ENCODE results near the gene SCAMP1. TPM values are rescaled to one million over a fixed set of nuclear protein-coding genes. Genes with fewer than 3 reads are reported as not detected.

The SCAMP1 gene
- total and polyA plus RNA-seq, 2 of the 13 experiments (the other 11 are each of a cell fraction or from before 2014, with no cell fraction given) = 18.2 to 33.7 TPM

GRCh38 chr5:78377056-78377717 lies 16.8 kb downstream of the SCAMP1 start:
- ATAC-seq (no peak), FAIRE-seq (no peak)
- BruUV-seq (replicated peaks) = no TSS peak

GRCh38 chr5:78377718-78378105 lies 17.3 kb downstream of the SCAMP1 start:
- intact Hi-C loops (cut with micrococcal nuclease; ENCODE audit: unreplicated experiment) = no loop called here
- H3K4me2 ChIP-seq (ENCODE audit: low read depth, low read length) = no peak overlapping the region
- BruUV-seq (replicated peaks) = no TSS peak
- 87% methylated on average over 4 of the region's 4 CpGs for WGBS (ENCODE audit: low lambda C conversion rate)
- no peaks in the 10 kb centered on the region for H3K9me3 ChIP-seq (ENCODE audit: low read length)
- CTCF ChIA-PET (ENCODE audit: low intra/inter-chr PET ratio, low total read pairs) = no interaction called here
- FAIRE-seq (no peak), ATAC-seq (no peak), DNase-seq (ENCODE audit: low spot score) (no peak)
- H3K4me1 ChIP-seq (ENCODE audit: insufficient read depth, low read length) = no peaks in the 10 kb centered on the region
- peaks cover 10% of the 10 kb centered on the region for H3K79me2 ChIP-seq (ENCODE audit: insufficient read depth, low read length)
- no peak overlapping the region for H3K4me3 ChIP-seq (replicated peaks in 1 of 3; ENCODE audit: insufficient read depth in 1 of 3, low read depth in 2 of 3, low read length in 3 of 3)
- in situ Hi-C loops (cut with HindIII; ENCODE audit: extremely low pct_ligation_motif_present, low pct_unique_long_range_greater_than_20kb) = no loop called here
- H2AFZ ChIP-seq (ENCODE audit: low read length) = no peak overlapping the region
- H3K27ac ChIP-seq (ENCODE audit: extremely low read length, insufficient read depth, low read length) = no peak overlapping the region
- H4K20me1 ChIP-seq (ENCODE audit: insufficient read depth, low read length) = no peaks in the 10 kb centered on the region; the same call in 1 of the 2 replicates
- POLR2A ChIA-PET = no interaction called here
- no peaks in the 10 kb centered on the region for H3K36me3 ChIP-seq (replicated peaks in 1 of 2; ENCODE audit: control insufficient read depth in 1 of 2, insufficient read depth in 2 of 2, low read length in 2 of 2)
- H3K9ac ChIP-seq (ENCODE audit: insufficient read depth, low read depth, low read length) = no peak overlapping the region
- no peaks in the 10 kb centered on the region for H3K27me3 ChIP-seq (ENCODE audit: control insufficient read depth in 1 of 2, insufficient read depth in 2 of 2, low read length in 2 of 2)
- no peak for TF ChIP-seq ZNF546 (CRISPR knock-in tag; conservative IDR thresholded peaks at IDR 0.05)
- no peak for TF ChIP-seq MATR3 (CRISPR knock-in tag; IDR thresholded peaks at IDR 0.05)
- TF ChIP-seq FOXK1 (CRISPR knock-in tag; IDR thresholded peaks at IDR 0.05; ENCODE audit: borderline replicate concordance, low read depth) = no peak
- TF ChIP-seq ZNF589 (CRISPR knock-in tag; conservative IDR thresholded peaks at IDR 0.05) = no peak
- TF ChIP-seq RFX1 (IDR thresholded peaks at IDR 0.05) = no peak
- TF ChIP-seq MBD4 (IDR thresholded peaks at IDR 0.05; ENCODE audit: borderline replicate concordance, low read length) = no peak
- TF ChIP-seq ZNF570 (CRISPR knock-in tag; IDR thresholded peaks at IDR 0.05; ENCODE audit: borderline replicate concordance) = no peak
- TF ChIP-seq JARID2 (CRISPR knock-in tag; IDR thresholded peaks at IDR 0.05; ENCODE audit: insufficient replicate concordance) = no peak
- no peak for TF ChIP-seq MAZ (IDR thresholded peaks at IDR 0.05; ENCODE audit: borderline replicate concordance, low read depth, low read length)
- TF ChIP-seq MAZ (CRISPR knock-in tag; IDR thresholded peaks at IDR 0.05; ENCODE audit: low read depth) = no peak
- TF ChIP-seq AFF4 (CRISPR knock-in tag; IDR thresholded peaks at IDR 0.05) = no peak

More at GRCh38 chr5:78377056-78377717, 16.8 kb downstream of the SCAMP1 start:
- POLR2A ChIA-PET = no interaction called here
- no peak overlapping the region for H2AFZ ChIP-seq (ENCODE audit: low read length)
- no peaks in the 10 kb centered on the region for H3K9me3 ChIP-seq (ENCODE audit: low read length)
- in situ Hi-C loops (cut with HindIII; ENCODE audit: extremely low pct_ligation_motif_present, low pct_unique_long_range_greater_than_20kb) (no loop called here), intact Hi-C loops (cut with micrococcal nuclease; ENCODE audit: unreplicated experiment) (no loop called here)
- no peak overlapping the region for H3K4me3 ChIP-seq (replicated peaks in 1 of 3; ENCODE audit: insufficient read depth in 1 of 3, low read depth in 2 of 3, low read length in 3 of 3)
- CTCF ChIA-PET (ENCODE audit: low intra/inter-chr PET ratio, low total read pairs) = no interaction called here
- H3K4me2 ChIP-seq (ENCODE audit: low read depth, low read length) = no peak overlapping the region
- no peak overlapping the region for H3K27ac ChIP-seq (ENCODE audit: extremely low read length, insufficient read depth, low read length)
- H3K79me2 ChIP-seq (ENCODE audit: insufficient read depth, low read length) = peaks cover 14% of the 10 kb centered on the region
- H3K36me3 ChIP-seq (replicated peaks in 1 of 2; ENCODE audit: control insufficient read depth in 1 of 2, insufficient read depth in 2 of 2, low read length in 2 of 2) = no peaks in the 10 kb centered on the region
- H4K20me1 ChIP-seq (ENCODE audit: insufficient read depth, low read length) = no peaks in the 10 kb centered on the region; the same call in 1 of the 2 replicates
- no peak overlapping the region for H3K9ac ChIP-seq (ENCODE audit: insufficient read depth, low read depth, low read length)
- DNase-seq (ENCODE audit: low spot score) = no peak
- TF ChIP-seq POLR2AphosphoS5 (IDR thresholded peaks at IDR 0.05; ENCODE audit: low read depth, low read length) (no peak), KAT7 (CRISPR knock-in tag; IDR thresholded peaks at IDR 0.05; ENCODE audit: borderline replicate concordance) (no peak), ETV5 (CRISPR knock-in tag; IDR thresholded peaks at IDR 0.05; ENCODE audit: borderline replicate concordance) (no peak), E2F1 (CRISPR knock-in tag; IDR thresholded peaks at IDR 0.05) (no peak)
- WGBS (ENCODE audit: low lambda C conversion rate) = 88% methylated on average over 3 of the region's 3 CpGs
- no peaks in the 10 kb centered on the region for H3K4me1 ChIP-seq (ENCODE audit: insufficient read depth, low read length)
- no peaks in the 10 kb centered on the region for H3K27me3 ChIP-seq (ENCODE audit: control insufficient read depth in 1 of 2, insufficient read depth in 2 of 2, low read length in 2 of 2)

Measured in HepG2 (cell line).